Uterus (tissue), 2 donors: ENCODE data around the gene NOS1AP.

Experiments used
- CTCF ChIP-seq, 4 experiments: fragments of 200-600 bp in 2 of 4; fragments of 450-650 bp in 2 of 4; sonication (generic) in 2 of 4; IDR thresholded peaks; one replicate each; pipeline ENCODE4 v1.5.1; 2016 to 2019; ENCODE audit warnings: antibody characterized with exemption in 4 of 4, mild to moderate bottlenecking in 2 of 4, moderate library complexity in 1 of 4
- POLR2A ChIP-seq, 2 donors: fragments of 450-650 bp; IDR thresholded peaks; one replicate each; pipeline ENCODE4 v1.6.1; 2016; ENCODE audit warnings: antibody characterized with exemption in 2 of 2, mild to moderate bottlenecking in 1 of 2, moderate library complexity in 1 of 2

- TF ChIP-seq CTCF (IDR thresholded peaks at IDR 0.05): no peak
- TF ChIP-seq POLR2A (IDR thresholded peaks at IDR 0.05): no peak
Observed at GRCh38 chr1:162168261-162168660, 98.8 kb downstream of the NOS1AP start.
